A673 (cell line): ENCODE measurements around the gene RSPH9.

Experiments used
- EZH2 ChIP-seq: fragments of 200-600 bp; sonication (generic); IDR thresholded peaks from 2 replicates; pipeline ENCODE4 v1.6.1; 2017; ENCODE audit warnings: borderline replicate concordance, low read depth, mild to moderate bottlenecking, mixed read lengths, antibody characterized with exemption, low read length; ENCODE audit not compliant: poor library complexity, severe bottlenecking
- TF ChIP-seq, protein P1 (sequence below): fragments of 300-800, 200-600 bp; sonication (generic); conservative IDR thresholded peaks from 2 replicates; pipeline ENCODE4 v1.5.1; 2017; ENCODE audit warnings: low read depth, mild to moderate bottlenecking, antibody characterized with exemption, low read length, moderate library complexity, mixed read lengths

DNA sequence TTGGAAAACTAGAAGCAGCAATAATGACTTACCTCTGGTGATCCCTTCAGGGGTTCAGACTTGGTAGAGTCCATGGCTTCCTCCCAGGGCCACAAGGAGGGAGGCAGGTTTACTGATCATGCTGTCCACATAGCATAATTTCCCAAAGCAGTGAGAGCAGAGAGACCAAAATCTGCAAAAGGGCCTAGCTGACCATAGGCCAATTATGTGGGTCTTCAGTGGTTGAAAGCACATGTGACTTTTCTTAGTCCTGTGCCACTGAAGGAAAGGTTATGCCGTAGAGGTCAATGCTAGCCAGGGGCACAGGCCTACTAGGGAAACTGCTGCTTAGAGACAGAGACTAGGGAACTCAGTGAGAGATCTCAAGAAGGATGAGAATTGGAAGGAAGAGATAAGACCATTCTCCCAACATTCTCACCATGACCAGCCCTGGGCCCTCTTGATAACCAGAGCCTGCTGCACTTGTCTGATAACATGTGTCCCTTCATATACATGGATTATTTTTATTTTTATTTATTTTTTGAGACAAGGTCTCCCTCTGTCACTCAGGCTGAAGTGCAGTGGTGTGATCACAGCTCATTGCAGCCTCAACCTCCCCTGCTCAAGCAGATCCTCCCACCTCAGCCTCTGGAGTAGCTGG lies 13.7 kb upstream of the RSPH9 start:
- TF ChIP-seq EZH2: no peak
- TF ChIP-seq, protein P1, sequence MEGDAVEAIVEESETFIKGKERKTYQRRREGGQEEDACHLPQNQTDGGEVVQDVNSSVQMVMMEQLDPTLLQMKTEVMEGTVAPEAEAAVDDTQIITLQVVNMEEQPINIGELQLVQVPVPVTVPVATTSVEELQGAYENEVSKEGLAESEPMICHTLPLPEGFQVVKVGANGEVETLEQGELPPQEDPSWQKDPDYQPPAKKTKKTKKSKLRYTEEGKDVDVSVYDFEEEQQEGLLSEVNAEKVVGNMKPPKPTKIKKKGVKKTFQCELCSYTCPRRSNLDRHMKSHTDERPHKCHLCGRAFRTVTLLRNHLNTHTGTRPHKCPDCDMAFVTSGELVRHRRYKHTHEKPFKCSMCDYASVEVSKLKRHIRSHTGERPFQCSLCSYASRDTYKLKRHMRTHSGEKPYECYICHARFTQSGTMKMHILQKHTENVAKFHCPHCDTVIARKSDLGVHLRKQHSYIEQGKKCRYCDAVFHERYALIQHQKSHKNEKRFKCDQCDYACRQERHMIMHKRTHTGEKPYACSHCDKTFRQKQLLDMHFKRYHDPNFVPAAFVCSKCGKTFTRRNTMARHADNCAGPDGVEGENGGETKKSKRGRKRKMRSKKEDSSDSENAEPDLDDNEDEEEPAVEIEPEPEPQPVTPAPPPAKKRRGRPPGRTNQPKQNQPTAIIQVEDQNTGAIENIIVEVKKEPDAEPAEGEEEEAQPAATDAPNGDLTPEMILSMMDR: no peak
